H9 (cell line): Measurements from ENCODE around the gene MAD1L1. TPM values are rescaled to one million over a fixed set of nuclear protein-coding genes. Genes with fewer than 3 reads are reported as not detected.

Experiments used
- DNase-seq: peaks from one replicate; pipeline ENCODE4 v3.0.0-alpha.2; 2017
- H2AFZ ChIP-seq: one replicate; pipeline ENCODE4 v1.6.1; 2013; ENCODE audit warnings: mild to moderate bottlenecking, low read length, control low read depth, moderate library complexity
- H2AK5ac ChIP-seq: 2 replicates; pipeline ENCODE4 v1.6.1; 2013; ENCODE audit warnings: low read length, control low read depth, mixed read lengths; ENCODE audit not compliant: insufficient read length
- H2BK120ac ChIP-seq: one replicate; pipeline ENCODE4 v1.6.1; 2013; ENCODE audit warnings: low read depth, mild to moderate bottlenecking, low read length, control low read depth, inconsistent platforms; ENCODE audit not compliant: poor library complexity, severe bottlenecking
- H2BK12ac ChIP-seq: 2 replicates; pipeline ENCODE4 v1.6.1; 2013; ENCODE audit warnings: low read length, control low read depth, mixed read lengths, low read depth; ENCODE audit not compliant: insufficient read length
- H2BK15ac ChIP-seq: 2 replicates; pipeline ENCODE4 v1.6.1; 2013; ENCODE audit warnings: low read depth, low read length, control low read depth
- H2BK20ac ChIP-seq: one replicate; pipeline ENCODE4 v1.6.1; 2013; ENCODE audit warnings: low read depth, mild to moderate bottlenecking, low read length, control low read depth, inconsistent platforms; ENCODE audit not compliant: poor library complexity, severe bottlenecking
- H2BK5ac ChIP-seq: 2 replicates; pipeline ENCODE4 v1.6.1; 2013; ENCODE audit warnings: low read length, control low read depth, mixed read lengths; ENCODE audit not compliant: insufficient read length
- H3K14ac ChIP-seq: 2 replicates; pipeline ENCODE4 v1.6.1; 2013; ENCODE audit warnings: low read length, control low read depth; ENCODE audit not compliant: insufficient read depth
- H3K18ac ChIP-seq: 2 replicates; pipeline ENCODE4 v1.6.1; 2013; ENCODE audit warnings: low read depth, mild to moderate bottlenecking, mixed read lengths, low read length, control low read depth; ENCODE audit not compliant: insufficient read length
- H3K23ac ChIP-seq: 2 replicates; pipeline ENCODE4 v1.6.1; 2013; ENCODE audit warnings: low read length, control low read depth, mixed read lengths, low read depth; ENCODE audit not compliant: insufficient read length
- H3K23me2 ChIP-seq: 2 replicates; pipeline ENCODE4 v1.6.1; 2013; ENCODE audit warnings: low read depth, mild to moderate bottlenecking, mixed read lengths, low read length, control low read depth; ENCODE audit not compliant: insufficient read length, poor library complexity, severe bottlenecking
- H3K27ac ChIP-seq: 2 replicates; pipeline ENCODE4 v1.5.1; 2013; ENCODE audit warnings: low read length, control low read depth, mixed read lengths, low read depth; ENCODE audit not compliant: insufficient read length
- H3K27me3 ChIP-seq: 2 replicates; pipeline ENCODE4 v1.6.1; 2013; ENCODE audit warnings: low read length, control low read depth, inconsistent platforms; ENCODE audit not compliant: insufficient read depth
- H3K4ac ChIP-seq: 2 replicates; pipeline ENCODE4 v1.6.1; 2013; ENCODE audit warnings: low read depth, mild to moderate bottlenecking, control low read depth, inconsistent platforms, low read length, moderate library complexity
- H3K4me1 ChIP-seq: 2 replicates; pipeline ENCODE4 v1.6.1; 2013; ENCODE audit warnings: low read length, control low read depth, inconsistent platforms; ENCODE audit not compliant: insufficient read depth
- H3K4me2 ChIP-seq: 2 replicates; pipeline ENCODE4 v1.6.1; 2013; ENCODE audit warnings: low read length, control low read depth, mixed read lengths; ENCODE audit not compliant: insufficient read length, insufficient read depth
- H3K56ac ChIP-seq: 2 replicates; pipeline ENCODE4 v1.6.1; 2013; ENCODE audit warnings: low read depth, mild to moderate bottlenecking, mixed read lengths, low read length, control low read depth; ENCODE audit not compliant: insufficient read length
- H3K79me1 ChIP-seq: 2 replicates; pipeline ENCODE4 v1.6.1; 2013; ENCODE audit warnings: low read depth, mild to moderate bottlenecking, moderate library complexity, low read length, control low read depth, inconsistent platforms; ENCODE audit not compliant: insufficient read depth, poor library complexity, severe bottlenecking
- H3K79me2 ChIP-seq: 2 replicates; pipeline ENCODE4 v1.6.1; 2013; ENCODE audit warnings: low read length, control low read depth, inconsistent platforms; ENCODE audit not compliant: insufficient read depth
- H3K9ac ChIP-seq: 2 replicates; pipeline ENCODE4 v1.6.1; 2013; ENCODE audit warnings: low read length, control low read depth, mixed read lengths; ENCODE audit not compliant: insufficient read length; ENCODE audit errors: extremely low read depth
- H3K9me3 ChIP-seq: one replicate; pipeline ENCODE4 v1.6.1; 2013; ENCODE audit warnings: low read depth, low read length, inconsistent platforms; ENCODE audit not compliant: control insufficient read depth
- H3T11ph ChIP-seq: one replicate; pipeline ENCODE4 v1.6.1; 2013; ENCODE audit warnings: mild to moderate bottlenecking, low read length, control low read depth, inconsistent platforms
- H4K20me1 ChIP-seq: one replicate; pipeline ENCODE4 v1.6.1; 2013; ENCODE audit not compliant: control insufficient read depth, insufficient read length, insufficient read depth
- H4K5ac ChIP-seq: 2 replicates; pipeline ENCODE4 v1.6.1; 2013; ENCODE audit warnings: low read depth, mild to moderate bottlenecking, mixed read lengths, low read length, control low read depth; ENCODE audit not compliant: insufficient read length
- H4K8ac ChIP-seq: replicated peaks from 2 replicates; pipeline ENCODE4 v1.6.1; 2013; ENCODE audit warnings: low read length, control low read depth, mixed read lengths, low read depth; ENCODE audit not compliant: insufficient read length
- H4K91ac ChIP-seq: 2 replicates; pipeline ENCODE4 v1.6.1; 2013; ENCODE audit warnings: low read depth, mild to moderate bottlenecking, moderate library complexity, mixed read lengths, low read length, control low read depth; ENCODE audit not compliant: insufficient read length
- H3K27ac Mint-ChIP-seq, 3 experiments: 2 replicates in 2 of 3; 3 replicates in 1 of 3; pipeline ENCODE4 v1.8.0; 2020 to 2021; ENCODE audit warnings: mixed read lengths in 3 of 3, mild to moderate bottlenecking in 1 of 3, moderate library complexity in 1 of 3
- H3K27me3 Mint-ChIP-seq: 2 replicates; pipeline ENCODE4 v1.8.0; 2021; ENCODE audit warnings: low read depth, mild to moderate bottlenecking, moderate library complexity, mixed read lengths
- H3K36me3 Mint-ChIP-seq, 3 experiments: 2 replicates in 2 of 3; 3 replicates in 1 of 3; pipeline ENCODE4 v1.8.0; 2020 to 2021; ENCODE audit warnings: low read depth in 3 of 3, mixed read lengths in 3 of 3; ENCODE audit not compliant: insufficient read depth in 1 of 3
- H3K4me1 Mint-ChIP-seq, 2 experiments: 2 replicates each; pipeline ENCODE4 v1.8.0; 2020; ENCODE audit warnings: mixed read lengths in 2 of 2
- H3K4me3 Mint-ChIP-seq, 2 experiments: 2 replicates in 1 of 2; 3 replicates in 1 of 2; pipeline ENCODE4 v1.8.0; 2020 to 2021; ENCODE audit warnings: mild to moderate bottlenecking in 2 of 2, mixed read lengths in 2 of 2, moderate library complexity in 1 of 2
- H3K9me3 Mint-ChIP-seq, 2 experiments: 2 replicates in 1 of 2; 3 replicates in 1 of 2; pipeline ENCODE4 v1.8.0; 2020; ENCODE audit warnings: mild to moderate bottlenecking in 2 of 2, mixed read lengths in 2 of 2, moderate library complexity in 1 of 2
- CTCF ChIP-seq: fragments of 200-600 bp; sonication (generic); conservative IDR thresholded peaks from 3 replicates; pipeline ENCODE4 v1.8.0; 2021; ENCODE audit warnings: antibody characterized with exemption, mild to moderate bottlenecking
- WGBS: extraction: QIAGEN DNeasy Blood & Tissue Kit; methylation state at CpG from one replicate; pipeline ENCODE4 v1.1.7; 2013; ENCODE audit warnings: missing lambda C conversion rate, low lambda C conversion rate, mixed read lengths; ENCODE audit not compliant: insufficient read length; ENCODE audit errors: extremely low coverage; 5-methylcytosine and 5-hydroxymethylcytosine counted together
- total RNA-seq: library from RNA; stranded (reverse); gene quantifications from 2 replicates; pipeline ENCODE4 v1.2.1, GENCODE V29; 2021

MAD1L1 gene
- total RNA-seq, 1 experiment from 2014 or later, result 39.0 TPM

DNA sequence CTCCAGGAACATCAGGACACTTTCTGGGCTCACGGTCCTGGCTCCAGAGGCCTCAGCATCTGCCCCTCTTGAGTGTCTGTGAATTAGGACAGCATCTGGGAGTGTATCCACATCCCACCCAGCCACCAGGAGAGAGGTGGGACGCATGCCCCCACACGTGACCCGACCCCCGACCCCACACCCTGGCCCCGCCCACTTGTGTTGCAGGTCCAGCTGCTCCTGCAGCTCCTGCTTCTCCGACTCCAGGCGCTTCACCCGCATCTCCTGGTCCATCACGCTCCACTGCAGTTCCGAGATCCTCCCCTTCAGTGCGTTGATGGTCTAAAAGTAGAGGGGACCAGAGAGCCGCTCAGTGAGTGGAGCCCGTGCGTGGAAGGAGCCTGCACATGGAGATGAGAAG is 13.6 kb downstream of the MAD1L1 start:
- Mint-ChIP-seq H3K9me3 (peaks cover 0 to 2% of the 10 kb centered on the region in 2 experiments; a peak in 1 of 5 replicates), H3K4me3 (no peak overlapping the region), H3K36me3 (peaks cover 46 to 86% (median 79%) of the 10 kb centered on the region in 3 experiments; a peak in 6 of 7 replicates), H3K27me3 (peaks cover 2% of the 10 kb centered on the region), H3K4me1 (no peaks in the 10 kb centered on the region), H3K27ac (no peak overlapping the region)
- no peak overlapping the region for H3K56ac ChIP-seq
- H3K4me1 ChIP-seq, result no peaks in the 10 kb centered on the region
- H2BK15ac ChIP-seq, result no peak overlapping the region
- no peak overlapping the region for H2BK120ac ChIP-seq
- no peak for TF ChIP-seq CTCF
- H2AK5ac ChIP-seq, result no peak overlapping the region
- no peaks in the 10 kb centered on the region for H3K79me2 ChIP-seq
- no peak overlapping the region for H4K8ac ChIP-seq
- no peak overlapping the region for H3T11ph ChIP-seq
- H3K23ac ChIP-seq, result no peak overlapping the region
- H2BK12ac ChIP-seq, result no peak overlapping the region
- H3K23me2 ChIP-seq, result no peaks in the 10 kb centered on the region
- H3K18ac ChIP-seq, result no peak overlapping the region
- no peak overlapping the region for H4K5ac ChIP-seq
- H4K91ac ChIP-seq, result no peak overlapping the region
- H3K27ac ChIP-seq, result no peak overlapping the region
- WGBS, result no CpG with 5 or more reads among the region's 15 CpGs
- H3K4me2 ChIP-seq, result no peak overlapping the region
- peaks cover 1% of the 10 kb centered on the region for H3K79me1 ChIP-seq
- H3K4ac ChIP-seq, result no peak overlapping the region
- H2BK20ac ChIP-seq, result no peak overlapping the region
- DNase-seq, result no peak
- H2AFZ ChIP-seq, result no peak overlapping the region
- no peak overlapping the region for H3K14ac ChIP-seq
- H3K9me3 ChIP-seq, result no peaks in the 10 kb centered on the region
- H3K9ac ChIP-seq, result no peak overlapping the region
- H4K20me1 ChIP-seq, result no peaks in the 10 kb centered on the region
- H2BK5ac ChIP-seq, result no peak overlapping the region
- H3K27me3 ChIP-seq, result no peaks in the 10 kb centered on the region
